ENCODE results near the gene CFB.
"Not testable (repeated sequence)": the region's sequence is repeated elsewhere in the genome, so short reads cannot be mapped to it uniquely, and the experiment has no call there.

The CFB gene

DNA sequence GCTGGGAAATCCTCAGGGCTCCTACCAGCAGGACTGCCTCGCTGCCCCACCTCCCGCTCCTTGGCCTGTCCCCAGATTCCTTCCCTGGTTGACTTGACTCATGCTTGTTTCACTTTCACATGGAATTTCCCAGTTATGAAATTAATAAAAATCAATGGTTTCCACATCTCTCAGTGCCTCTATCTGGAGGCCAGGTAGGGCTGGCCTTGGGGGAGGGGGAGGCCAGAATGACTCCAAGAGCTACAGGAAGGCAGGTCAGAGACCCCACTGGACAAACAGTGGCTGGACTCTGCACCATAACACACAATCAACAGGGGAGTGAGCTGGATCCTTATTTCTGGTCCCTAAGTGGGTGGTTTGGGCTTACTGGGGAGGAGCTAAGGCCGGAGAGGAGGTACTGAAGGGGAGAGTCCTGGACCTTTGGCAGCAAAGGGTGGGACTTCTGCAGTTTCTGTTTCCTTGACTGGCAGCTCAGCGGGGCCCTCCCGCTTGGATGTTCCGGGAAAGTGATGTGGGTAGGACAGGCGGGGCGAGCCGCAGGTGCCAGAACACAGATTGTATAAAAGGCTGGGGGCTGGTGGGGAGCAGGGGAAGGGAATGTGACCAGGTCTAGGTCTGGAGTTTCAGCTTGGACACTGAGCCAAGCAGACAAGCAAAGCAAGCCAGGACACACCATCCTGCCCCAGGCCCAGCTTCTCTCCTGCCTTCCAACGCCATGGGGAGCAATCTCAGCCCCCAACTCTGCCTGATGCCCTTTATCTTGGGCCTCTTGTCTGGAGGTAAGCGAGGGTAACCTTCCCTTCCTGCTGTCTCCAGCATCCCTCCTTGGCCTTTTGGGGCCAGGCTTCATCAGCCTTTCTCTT, at the start of gene CFB:
CFB (plus strand) TSS at position 589 of the 863 bp plus-strand sequence; CDS start at position 716, 127 bp downstream.
- DNase-seq (ENCODE audit: low read depth, low spot score): no peak

DNA sequence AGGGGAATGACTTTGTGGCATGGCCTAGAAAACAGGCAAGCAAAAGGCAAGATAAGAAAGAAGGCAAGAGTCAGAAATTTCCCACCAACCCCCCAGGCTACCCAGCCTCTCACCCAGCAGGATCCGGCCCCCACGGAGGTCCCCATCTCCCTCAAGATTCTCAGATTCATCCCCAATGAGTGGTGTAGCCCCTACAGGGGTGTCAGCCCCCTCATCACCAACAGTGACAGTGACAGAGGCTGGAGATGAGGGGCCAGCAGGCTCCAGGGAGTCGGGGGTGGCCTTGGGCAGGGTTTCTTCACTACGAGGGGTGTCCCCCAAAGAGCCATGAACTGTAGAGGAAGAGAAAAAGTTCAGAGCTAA, 49.4 kb upstream of the CFB start:
- DNase-seq (ENCODE audit: low read depth, low spot score): no peak

DNA sequence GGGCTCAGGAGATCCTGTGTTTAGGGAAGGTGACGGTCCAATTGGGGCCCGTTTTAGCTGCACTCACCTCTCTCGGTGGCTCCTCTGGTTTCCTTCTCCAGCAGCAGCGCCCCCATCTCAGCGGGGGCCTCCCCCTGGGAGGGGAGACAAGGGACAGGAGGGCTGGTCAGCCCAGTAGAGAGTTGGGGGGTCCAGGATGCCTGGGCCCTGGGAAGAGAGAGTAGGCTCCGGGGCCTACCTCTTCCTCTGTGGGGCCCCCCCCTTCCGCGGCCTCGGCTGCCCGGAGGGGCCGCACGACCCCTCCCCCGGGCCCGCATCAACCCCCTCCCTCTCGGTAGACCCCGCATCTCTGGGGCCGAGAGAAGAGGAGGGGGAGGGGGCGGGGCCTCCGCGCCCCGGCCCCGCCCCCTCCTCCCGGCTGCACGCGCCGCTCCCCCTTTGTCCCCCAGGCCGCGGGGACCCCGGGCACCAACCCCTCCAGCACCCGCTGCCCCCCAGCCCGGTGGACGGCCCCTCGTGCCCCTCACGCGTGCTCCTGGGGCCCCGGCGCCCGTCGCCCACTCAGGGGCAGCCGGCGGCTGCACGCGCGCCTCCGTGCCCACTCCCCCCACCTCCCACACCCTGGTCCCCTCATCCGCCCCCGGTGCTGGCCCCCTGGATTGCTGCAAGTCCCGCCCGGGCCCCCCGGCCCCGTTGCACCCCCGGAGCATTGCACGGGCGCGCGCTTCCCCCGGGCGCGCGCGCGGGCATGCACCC, 48.9 kb upstream of the CFB start:
- DNase-seq (ENCODE audit: low read depth, low spot score): no peak

DNA sequence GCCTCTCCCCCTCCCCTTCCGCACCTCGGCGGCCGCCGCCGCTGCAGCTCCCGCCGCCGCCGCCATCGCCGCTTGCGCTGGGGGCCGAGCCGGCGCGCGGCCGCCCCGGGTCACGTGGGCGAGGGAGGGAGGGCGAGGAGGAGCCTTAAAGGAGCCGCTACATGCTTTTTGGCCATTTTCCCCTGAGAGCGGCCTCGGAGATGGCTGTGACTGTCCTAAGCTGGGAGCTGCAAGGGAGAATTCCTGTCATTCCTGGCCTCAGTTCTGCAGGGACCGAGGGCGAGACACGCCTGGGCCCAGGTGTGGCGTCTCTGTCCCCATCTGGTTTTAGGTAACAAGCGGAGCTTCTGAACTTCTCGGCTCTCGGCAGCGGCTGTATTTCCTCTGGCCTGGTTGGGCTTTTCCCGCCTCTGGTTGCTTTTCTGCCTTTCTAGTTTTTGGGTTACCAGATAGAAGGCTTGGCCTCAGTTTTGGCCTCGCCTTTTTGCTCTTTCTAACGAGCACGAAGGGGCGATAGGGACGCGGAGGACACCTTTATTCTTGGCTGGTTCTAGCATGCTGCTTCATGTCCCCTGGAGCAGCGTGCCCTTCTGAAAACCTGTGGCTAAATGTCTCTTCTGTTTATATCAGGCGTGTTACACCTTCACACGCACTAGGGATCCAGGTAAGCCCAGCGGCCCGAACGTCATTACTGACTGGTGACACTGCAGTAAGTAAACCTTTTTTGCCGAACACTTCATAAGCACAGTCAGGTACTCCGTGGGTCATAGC, 48.1 kb upstream of the CFB start, which contains the start of gene EHMT2:
EHMT2 (minus strand) TSS at position 87 of the 771 bp plus-strand sequence; CDS start at position 66, 21 bp downstream.
- no peak for DNase-seq (ENCODE audit: low read depth, low spot score)

DNA sequence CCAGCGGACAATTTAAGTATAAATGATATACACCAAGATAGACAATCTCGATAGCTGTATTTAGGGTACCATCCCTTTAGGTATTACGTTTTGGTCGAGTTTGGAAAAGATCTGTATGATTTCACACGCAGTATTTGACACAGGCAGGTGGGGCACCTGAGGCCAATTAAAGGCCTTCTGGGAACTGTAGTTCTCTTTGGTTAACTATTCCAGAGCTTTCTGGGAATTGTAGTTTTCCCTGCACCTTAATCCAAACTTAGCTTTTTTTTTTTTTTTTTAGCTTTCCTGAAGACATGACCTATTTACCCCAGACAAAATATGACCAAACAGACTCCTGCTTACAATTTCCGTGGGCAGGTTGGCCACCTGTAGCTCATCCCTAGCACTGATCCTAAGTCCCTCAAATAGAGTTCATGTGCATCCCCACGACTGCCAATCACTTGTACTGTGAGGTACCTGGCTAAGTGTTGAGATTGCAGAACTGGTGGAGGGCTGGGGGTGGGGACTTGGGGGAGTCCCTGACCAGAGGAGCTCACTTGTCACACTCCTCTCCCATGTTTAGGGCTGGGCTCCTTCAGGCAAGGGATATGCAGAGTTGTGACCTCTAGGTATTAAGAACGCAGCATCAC, 47.4 kb upstream of the CFB start:
- no peak for DNase-seq (ENCODE audit: low read depth, low spot score)

DNA sequence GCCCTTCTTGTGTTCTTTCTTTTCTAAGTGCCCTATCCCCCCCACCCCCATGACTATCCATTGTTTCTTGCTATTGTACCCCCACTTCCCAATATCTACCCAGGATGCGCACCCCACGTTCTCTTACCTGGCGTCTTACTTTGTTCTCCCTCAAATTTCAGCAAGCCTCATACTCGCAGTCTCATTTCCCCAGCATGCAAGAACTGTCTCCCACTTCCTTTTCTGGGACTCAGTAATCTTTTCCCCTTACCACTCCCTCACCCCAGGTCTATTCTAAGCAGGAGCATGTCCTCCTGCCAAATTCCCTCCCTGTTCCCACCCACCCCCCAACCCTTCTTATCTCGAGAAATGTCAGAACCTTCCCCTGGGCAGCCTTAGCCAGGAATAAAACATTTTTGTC, 46.7 kb upstream of the CFB start:
- DNase-seq (ENCODE audit: low read depth, low spot score): no peak

DNA sequence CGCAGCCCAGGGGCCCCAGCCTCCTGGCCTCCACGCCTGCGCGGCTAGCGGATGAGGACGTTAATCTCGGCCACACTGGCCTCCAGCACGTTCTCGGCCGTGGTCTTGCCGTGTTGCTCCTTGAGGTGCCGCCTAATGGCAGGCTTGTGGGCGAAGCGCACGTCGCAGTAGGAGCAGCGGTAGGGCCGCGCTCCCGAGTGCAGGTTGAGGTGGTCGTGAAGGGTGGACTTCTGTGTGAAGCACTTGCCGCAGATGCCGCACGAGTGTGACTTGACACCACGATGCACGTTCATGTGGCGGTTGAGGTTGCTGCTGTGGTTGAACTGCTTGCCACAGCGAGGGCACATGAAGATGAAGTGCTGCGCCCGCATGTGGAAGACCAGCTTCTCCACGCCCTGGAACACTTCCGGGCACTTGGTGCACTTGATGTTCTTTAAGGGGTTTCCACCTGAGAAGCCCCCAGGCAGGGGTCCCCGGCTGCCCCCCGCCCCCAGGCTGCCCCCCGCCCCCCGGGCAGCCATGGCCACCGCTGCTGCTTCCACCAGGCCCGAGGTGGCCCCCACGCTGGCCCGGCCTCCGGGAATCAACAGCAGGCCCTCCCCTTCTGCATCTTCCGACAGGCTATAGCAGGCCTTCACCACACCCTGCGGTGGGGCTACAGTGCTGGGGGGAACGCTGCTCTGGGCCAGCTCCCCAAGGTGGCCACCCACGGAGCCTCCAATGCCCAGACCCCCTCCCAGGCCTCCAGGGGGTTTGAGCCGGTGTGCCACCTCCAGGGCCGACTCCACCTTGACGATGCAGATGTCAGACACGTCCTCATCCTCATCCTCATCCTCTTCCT, 45.8 kb upstream of the CFB start:
- DNase-seq (ENCODE audit: low read depth, low spot score): no peak

DNA sequence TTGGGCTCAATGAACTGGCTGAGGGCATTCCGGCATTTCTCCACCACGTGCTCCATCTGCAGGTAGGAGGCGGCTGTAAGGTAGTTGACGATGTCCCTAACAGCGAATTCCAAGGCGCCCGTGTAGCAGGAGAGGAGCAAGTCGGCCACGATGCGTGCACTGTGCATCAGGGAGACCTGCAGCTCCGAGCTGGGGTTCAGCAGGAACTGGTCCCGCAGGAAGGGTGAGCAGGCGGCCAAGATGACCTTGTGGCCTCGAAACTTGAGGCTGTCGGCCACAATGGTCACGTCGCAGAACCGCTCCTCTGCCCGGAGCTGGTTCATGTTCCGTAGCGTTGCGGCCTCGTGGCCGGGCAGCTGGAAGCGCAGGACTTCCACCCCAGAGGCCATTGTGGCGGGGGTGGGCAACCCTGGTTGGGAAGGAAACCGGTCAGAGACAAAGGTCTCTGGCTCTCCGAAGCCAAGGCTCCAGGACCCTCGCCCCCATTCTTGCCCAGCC, 44.9 kb upstream of the CFB start:
- no peak for DNase-seq (ENCODE audit: low read depth, low spot score)

DNA sequence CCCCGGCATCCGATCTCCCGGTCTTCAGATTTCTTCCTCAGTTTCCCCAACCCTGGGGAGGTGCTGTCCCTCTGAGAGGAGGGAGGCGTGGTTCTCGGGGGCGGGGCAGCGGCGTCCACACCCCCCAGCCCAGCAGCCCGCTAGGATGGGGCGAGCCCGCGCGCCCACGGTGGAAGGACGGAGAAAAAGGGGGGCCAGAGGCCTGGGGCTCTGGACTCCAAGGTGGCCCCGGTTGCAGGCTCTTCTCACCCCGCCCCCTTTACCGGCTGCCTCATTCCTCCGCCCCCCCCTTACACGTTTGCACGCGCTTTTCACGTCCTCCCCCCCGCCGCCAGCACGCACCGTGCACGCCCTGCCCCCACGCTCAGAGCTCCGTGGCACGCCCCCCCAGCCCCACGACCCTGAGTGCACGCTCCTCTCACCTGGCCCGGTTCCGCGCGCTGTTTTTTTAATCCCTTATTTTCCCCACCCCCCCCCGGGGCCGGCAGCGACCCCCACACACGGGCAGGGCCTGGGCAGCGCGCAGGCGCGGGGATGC, 44.4 kb upstream of the CFB start:
- no peak for DNase-seq (ENCODE audit: low read depth, low spot score)

DNA sequence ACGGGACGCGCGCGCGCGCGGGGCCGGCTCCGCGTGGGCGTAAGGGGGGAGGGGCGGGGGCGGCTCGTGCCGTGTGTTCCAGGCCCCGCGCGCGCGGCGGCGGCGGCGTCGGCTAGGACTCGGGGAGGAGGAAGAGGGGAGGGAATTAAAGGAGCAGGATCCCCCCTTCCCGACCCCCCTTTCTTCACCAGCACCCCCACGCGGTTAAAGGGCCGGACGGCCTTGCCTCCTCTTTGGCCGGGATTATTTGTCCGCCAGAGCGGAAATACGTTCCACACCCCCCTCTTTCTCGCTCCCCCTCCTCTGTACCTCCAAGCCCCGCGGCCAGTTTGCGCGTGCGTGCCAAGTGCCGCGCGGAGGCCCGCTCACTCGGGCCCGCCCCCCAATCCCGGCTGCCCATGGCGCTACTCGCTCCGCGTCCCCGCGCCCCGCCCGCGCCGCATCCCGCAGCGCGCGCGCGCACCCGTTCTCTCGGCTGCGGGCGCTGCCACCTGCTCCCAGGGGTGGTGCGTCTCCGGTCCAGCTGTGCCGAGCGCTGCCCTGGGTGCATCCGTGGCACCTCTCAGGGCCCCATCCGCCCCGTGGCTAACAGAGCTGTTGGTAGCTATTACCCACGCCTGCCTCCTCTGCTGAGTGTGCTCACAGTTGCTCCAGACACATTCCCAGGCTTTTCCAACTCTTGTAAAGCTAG, 43.8 kb upstream of the CFB start, which contains the start of gene ZBTB12:
ZBTB12 (minus strand) TSS at position 134 of the 691 bp plus-strand sequence. CDS start 781 bp downstream, outside the sequence.
- DNase-seq (ENCODE audit: low read depth, low spot score): peak; percentile 95

DNA sequence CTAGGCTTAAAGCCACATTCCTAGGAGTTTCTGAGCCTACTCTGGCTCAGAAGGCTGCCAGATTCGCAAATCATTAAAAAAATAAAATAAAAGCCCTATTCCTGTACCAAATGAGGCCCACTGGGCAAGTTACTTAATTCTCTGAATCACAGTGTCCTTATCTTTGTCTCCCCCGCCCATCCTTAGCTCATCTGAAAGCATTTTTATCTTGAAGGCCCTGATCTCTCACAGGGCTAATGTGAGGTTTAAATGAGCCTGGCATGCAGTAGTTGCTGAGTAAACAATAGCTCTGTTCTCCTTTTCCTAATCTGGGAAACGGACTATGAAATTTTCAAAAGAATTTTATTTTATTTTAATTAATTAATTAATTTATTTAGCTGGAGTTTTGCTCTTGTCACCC, 41.9 kb upstream of the CFB start:
- DNase-seq (ENCODE audit: low read depth, low spot score): no peak

DNA sequence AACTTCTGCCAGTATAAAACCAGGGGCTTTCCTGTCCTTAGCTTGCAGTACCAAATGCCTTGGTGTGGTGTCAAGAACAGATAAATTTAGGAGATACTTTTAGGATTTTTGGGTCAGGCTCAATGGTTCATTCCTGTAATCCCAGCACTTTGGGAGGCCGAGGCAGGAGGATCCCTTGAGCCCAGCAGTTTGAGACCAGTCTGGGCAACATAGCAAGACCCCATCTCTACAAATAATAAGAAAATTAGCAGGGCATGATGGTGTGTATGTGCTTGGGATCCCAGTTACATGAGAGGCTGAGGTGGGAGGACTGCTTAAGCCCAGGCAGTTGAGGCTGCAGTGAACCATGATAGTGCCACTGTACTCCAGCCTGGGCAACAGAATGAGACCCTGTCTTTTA, 40.9 kb upstream of the CFB start:
- no peak for DNase-seq (ENCODE audit: low read depth, low spot score)

DNA sequence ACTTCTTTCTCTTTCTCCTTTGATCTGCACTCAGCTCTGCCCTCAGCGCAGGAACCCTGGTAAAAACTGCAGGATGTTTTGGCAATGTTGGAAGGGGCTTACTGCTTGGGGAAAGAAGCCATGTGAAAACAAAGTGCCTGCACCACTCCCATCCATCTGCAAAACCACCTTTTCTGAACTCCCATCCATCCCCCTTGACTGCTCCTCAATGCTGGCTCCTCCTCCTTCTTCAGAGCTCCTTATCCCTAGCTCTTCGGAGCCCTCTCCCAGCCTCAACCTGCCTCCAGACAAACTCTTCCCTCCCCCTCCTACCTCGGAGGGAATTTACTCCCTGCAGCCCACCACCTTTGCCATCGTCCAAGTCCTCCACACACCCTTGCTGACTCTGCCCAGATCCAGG, 39.8 kb upstream of the CFB start:
- no peak for DNase-seq (ENCODE audit: low read depth, low spot score)

DNA sequence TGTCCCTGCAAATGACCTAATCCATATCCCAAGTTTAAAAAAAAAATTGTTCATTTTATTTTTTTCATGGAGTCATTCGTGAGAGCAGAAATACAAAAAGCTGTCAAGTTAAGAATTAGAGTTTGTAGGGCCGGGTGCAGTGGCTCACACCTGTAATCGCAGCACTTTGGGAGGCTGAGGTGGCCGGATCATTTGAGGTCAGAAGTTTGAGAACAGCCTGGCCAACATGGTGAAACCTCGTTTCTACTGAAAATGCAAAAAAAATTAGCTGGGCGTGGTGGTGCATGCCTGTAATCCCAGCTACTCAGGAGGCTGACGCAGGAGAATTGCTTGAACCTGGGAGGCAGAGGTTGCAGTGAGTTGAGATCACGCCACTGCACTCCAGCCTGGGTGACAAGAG, 39.2 kb upstream of the CFB start:
- not testable (repeated sequence) for DNase-seq (ENCODE audit: low read depth, low spot score)

DNA sequence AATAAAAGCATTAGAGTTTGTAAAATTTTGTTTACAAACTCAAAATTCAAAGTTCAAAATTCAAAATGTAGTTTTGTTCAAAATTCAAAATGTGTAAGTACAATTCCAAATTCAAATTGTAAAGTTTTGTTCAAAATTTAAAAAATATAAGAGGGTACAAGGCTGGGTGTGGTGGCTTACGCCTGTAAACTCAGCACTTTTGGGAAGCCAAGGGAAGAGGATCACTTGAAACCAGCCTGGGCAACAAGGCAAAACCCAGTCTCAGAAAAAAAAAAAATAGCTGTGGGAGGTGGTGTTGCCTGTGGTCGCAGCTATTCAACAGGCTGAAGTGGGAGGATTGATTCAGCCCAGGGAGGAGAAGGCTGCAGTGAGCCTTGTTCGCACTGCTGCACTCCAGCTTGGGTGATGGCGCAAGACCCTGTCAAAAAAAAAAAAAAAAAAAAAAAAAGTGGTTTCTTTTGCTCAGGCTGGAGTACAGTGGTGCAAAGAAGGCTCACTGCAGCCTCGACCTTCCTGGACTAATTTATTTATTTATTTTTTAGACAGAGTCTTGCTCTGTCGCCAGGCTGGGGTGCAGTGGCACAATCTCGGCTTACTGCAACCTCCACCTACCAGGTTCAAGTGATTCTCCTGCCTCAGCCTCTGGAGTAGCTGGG, 38.6 kb upstream of the CFB start:
- DNase-seq (ENCODE audit: low read depth, low spot score): no peak

DNA sequence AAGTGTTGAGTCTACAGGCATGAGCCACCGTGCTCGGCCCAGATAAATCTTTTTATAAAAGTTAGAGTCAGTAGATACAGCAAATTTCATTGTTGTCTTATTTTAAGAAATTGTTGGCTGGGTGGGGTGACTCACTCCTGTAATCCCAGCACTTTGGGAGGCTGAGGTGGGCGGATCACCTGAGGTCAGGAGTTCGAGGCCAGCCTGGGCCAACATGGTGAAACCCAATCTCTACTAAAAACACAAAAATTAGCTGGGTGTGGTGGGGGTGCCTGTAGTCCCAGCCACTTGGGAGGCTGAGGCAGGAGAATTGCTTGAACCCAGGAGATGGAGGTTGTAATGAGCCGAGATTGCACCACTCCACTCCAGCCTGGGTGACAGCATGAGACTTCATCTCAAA, 37.6 kb upstream of the CFB start:
- DNase-seq (ENCODE audit: low read depth, low spot score): not testable (repeated sequence)

DNA sequence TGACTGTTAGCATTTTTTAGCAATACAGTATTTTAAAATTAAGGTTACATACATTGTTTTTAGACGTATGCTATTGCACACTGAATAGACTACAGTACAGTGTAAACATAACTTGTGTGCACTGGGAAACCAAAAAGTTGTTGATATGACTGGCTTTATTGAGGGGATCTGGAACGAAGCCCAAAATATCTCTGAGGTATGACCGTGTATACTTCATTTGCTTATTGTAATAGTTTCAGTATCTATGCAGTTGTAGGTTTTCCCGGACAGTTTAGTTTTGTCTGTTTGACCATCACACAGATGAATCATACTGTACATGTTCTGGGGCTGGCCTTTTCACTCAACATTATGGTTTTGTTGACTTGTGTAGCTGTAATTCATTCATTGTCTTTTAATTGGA, 37.1 kb upstream of the CFB start:
- no peak for DNase-seq (ENCODE audit: low read depth, low spot score)

DNA sequence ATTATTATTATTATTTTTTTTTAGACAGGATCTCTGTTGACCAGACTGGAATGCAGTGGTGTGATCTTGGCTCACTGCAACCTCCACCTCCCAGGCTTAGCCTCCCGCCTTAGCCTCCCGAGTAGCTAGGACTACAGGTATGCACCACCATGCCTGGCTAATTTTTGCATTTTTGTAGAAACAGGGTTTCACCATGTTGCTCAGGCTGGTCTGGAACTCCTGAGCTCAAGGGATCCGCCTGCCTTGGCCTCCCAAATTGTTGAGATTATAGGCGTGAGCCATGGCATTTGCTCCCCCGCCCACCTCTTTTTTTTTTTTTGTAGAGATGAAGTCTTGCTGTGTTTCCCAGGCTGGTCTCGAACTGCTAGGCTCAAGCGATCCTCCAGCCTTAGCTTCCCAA, 36.6 kb upstream of the CFB start:
- DNase-seq (ENCODE audit: low read depth, low spot score): not testable (repeated sequence)

Data from iPS DF 19.7 (cell line).